Activated CD8-positive, alpha-beta memory T cell treated with anti-CD3 and anti-CD28 coated beads, Interleukin-2, amount 50 U/mL, for 1 hour (primary cell): ENCODE results near the gene GSTA4.
"Not testable (repeated sequence)": the region's sequence is repeated elsewhere in the genome, so short reads cannot be mapped to it uniquely, and the experiment has no call there.

Experiments
- DNase-seq: peaks from one replicate; pipeline ENCODE4 v3.0.0-alpha.2; 2020; ENCODE audit errors: extremely low read depth

GSTA4 gene

DNA sequence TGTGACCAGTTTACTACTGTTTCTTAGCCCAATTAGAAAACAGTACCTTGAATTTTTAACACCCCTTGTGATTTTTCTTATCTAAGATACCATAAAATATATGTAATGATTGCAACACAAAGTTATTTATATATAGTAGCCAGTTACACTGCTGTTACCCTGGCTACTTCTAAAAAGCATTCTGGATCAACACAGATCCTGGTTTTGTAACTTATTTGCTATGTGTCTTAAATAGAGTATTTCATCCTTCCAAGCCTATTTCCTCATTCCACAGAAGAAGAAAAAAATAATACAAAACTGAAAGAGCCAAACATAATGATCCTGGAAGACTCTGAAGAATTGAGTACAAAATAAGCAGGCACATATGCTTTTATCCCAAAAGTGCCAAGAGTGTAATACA is 19.0 kb upstream of the GSTA4 start:
- DNase-seq, result no peak

DNA sequence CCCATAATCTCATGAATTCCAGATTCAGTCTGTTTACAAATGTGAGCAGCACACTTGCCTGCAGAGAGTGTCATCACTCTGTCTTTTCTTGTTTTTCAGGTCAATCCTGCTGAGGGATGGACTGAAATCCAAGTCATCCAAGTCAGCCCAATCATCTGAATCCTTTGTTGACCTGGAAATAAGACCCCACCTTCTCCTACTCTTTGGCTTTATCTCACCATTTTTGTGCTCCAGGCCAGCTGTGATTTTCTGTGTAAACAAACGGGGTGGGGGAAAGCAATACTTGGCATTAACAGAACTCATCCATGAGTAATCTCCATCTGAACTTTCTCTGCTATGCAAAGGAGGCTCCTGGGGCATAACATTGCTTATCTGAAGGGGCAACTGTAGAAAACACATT is 16.9 kb upstream of the GSTA4 start:
- DNase-seq, result no peak

DNA sequence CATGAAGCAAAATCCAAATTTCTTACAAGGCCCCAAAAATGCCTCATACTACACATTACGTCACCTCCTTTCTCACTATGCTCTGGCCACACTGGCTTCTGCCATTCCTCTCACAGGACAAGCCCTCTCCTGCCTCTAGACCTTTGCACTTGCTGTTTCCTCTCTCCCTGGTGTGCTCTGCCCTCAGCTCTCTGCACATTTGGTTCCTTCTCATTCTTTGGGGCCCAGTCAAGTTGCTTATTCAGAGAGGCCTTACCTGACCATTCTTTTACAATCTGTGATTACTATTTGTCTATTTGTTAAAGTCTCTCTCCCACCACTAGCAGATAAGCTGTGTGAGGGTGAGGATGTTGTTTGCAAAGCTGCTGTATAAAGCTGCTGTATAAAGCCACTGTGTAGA is 15.4 kb upstream of the GSTA4 start:
- DNase-seq, result no peak

DNA sequence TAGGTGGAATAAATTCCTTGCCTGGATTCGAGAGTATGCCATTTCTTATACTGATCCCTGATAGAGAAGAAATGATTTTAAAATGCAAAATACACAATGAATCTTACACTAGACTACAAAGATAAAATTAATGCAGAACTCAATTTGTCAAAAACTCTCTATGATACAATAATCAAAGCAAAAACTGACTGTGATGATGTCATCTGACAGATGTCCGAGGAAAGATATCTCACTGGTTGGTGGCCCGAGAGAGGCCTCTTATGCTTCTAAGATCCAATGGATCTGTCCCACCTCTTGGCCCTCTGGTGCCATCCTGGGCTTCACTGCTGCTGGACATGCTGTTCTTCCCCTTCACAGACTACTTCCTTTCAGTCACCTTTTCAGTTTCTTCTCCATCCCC is 14.4 kb upstream of the GSTA4 start:
- no peak for DNase-seq

DNA sequence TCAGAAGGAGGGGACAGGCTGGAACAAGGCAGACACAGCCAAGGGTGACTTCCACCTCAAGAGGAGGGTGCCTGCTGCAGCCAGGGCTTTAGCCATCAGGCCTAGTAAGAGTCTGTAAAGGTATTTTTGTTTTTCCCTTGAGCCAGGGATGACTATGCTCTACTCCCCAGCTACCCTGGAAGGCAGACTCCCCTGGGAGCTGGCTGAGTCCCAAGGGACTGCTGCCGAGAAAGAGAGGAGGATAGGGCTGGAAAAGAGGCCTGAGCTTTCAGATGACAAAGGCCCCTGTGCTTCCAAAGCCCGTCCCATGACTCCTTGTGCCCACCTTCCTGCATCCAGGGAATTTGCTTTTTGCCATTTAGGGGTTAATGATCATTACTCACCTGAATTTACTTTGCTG is 14.0 kb upstream of the GSTA4 start:
- DNase-seq, result no peak

DNA sequence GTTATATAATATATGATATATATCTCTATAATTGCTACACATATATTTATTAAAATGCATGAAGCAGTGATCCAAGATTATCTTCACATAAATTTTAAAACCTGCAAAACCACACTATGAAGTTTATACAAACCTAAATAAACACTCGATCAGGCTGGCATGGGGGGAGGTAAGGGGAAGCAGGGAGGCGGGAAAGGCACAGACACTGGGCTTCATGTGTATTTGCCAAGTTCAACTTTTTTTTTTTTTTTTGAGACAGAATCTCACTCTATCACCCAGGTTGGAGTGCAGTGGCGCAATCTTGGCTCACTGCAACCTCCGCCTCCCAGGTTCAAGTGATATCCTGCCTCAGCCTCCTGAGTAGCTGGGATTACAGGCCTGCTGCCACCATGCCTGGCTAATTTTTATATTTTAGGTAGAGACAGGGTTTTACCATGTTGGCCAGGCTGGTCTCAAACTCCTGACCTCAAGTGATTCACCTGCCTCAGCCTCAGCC is 13.2 kb upstream of the GSTA4 start:
- not testable (repeated sequence) for DNase-seq

DNA sequence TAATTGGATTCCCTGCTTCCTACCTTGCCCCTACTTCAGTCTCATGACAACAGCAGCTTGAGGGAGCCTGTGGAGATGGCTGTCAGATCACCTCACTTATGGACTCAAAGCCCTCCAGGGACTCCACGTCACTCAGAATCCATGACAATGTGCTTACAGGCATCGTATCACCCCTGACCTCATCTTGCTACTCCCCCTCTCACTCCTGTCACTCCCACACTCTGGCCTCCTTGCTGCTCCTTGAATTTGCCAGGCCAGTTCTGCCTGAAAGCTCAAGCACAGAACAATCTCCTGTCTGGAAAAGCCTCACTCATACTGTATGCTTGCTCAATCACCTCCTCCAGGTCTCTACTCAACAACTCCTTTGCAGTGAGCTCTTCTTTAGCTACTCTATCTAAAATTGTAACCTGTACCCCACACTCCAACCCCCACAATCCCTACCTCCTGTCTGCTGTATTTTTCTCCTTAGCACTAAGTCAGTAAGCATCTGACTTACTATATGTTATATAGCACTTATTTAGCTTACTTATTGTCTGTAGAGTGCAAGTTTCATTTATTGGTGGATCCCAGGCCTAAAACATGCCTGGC is 10.7 kb upstream of the GSTA4 start:
- DNase-seq, result no peak

DNA sequence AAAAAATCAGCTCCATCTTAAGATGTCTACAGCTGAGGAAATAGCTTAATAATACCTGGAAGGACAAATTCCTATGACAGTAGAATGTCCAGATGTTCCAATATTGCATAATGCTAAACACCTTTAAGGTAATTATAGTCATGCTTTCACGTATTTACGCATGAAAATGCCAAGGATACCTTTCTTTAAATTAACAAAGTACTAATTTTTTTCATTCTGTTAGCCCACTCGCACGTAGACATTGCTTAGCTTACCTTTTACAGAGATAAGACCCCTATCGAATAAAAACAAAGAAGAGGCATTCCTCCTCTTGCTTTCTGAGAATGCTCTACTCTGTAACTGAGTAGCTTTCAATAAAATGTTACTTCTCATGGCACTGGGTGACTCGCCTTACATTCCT is 4.4 kb upstream of the GSTA4 start:
- no peak for DNase-seq

DNA sequence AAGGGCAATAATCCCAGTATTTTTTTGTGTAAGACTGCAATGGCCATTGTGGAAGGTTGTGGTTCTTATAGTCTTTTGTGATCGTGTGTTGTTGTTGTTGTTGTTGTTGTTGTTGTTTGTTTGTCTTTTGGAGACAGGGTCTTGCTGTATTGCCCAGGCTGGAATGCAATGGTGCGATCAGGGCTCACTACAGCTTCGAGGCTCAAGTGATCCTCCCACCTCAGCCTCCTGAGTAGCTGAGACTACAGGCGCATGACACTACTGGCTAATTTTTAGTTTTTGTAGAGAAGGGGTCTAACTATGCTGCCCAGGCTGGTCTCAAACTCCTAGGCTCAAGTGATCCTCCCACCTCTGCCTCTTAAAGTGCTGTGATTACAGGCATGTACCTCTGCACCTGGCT is 3.5 kb upstream of the GSTA4 start:
- no peak for DNase-seq

DNA sequence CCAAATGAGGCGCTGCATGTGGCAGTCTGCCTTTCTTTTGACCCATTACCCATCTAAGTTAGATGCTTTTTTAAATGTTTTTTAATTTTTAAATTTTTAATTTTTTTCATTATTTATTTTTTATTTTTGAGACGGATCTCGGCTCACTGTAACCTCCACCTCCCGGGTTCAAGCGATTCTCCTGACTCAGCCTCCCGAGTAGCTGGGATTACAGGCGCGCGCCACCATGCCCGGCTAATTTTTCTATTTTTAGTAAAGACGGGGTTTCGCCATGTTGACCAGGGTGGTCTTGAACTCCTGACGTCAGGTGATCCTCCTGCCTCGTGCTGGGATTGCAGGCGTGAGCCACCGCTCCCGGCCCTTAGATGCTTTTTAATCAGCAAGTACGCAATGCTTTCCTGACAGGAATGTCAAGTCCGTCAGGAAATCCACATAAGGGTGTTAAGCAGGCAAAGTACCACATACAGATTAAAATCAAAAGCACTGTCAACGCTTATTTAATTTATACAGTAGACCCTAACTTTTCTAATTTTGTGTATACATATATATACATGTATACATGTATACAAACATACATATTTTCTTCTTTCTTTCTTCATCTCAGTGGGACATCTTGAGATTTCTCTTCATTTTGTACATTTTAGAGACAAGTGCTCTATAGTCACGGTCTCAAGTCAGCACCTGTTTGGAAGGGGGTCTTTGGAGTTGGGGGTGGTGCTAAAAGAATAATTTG is 995 bp upstream of the GSTA4 start:
- DNase-seq, result no peak

DNA sequence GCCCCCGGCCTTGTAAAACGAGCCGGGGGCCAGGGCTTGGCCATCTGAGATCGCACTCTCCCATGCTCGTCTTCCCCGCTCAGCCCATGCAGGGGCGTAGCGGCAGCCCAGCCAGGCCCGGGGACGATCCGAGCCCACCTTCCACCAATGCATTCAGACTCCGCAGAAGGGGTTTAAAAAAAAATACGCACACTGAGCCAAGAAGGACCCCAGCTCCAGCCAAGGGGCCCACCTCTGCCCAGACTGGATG is 320 bp downstream of the GSTA4 start:
- no peak for DNase-seq

DNA sequence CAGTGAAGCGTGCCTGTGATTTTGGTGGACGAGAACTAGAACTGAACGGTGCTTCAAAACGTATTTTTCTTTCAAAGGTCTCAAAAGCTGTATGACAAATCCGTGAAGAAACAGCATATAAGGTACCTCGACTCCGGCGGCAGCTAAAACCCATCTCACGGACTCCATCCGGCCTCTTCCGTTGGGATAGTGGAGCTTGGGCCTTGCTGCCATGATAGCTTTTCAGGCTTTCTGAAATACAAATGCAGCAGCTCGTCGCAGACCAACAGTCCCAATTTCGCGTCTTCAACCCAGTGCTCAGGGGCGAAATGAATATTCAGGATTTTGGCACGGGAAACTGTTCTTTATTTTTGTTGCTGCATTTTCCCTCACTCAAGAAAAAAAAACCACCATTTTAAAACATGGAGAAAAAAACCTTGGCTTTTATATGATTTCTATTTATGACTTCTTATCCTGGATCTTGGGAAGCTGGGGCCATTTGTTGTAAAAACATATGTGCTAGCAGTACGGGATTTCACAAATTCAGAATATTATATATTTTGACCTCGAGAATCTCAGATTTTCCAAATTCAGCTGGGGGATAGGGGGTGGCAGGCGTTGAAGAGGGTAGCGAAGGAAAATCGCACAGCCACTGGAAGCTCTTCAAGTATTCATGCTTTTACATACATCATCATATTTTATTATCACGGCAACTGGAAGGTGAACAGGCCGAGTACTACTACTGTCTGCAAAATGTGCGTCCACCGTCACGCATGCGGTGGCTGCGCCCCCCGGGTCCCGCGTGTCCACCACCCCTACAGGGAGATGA is 849 bp downstream of the GSTA4 start:
- no peak for DNase-seq

DNA sequence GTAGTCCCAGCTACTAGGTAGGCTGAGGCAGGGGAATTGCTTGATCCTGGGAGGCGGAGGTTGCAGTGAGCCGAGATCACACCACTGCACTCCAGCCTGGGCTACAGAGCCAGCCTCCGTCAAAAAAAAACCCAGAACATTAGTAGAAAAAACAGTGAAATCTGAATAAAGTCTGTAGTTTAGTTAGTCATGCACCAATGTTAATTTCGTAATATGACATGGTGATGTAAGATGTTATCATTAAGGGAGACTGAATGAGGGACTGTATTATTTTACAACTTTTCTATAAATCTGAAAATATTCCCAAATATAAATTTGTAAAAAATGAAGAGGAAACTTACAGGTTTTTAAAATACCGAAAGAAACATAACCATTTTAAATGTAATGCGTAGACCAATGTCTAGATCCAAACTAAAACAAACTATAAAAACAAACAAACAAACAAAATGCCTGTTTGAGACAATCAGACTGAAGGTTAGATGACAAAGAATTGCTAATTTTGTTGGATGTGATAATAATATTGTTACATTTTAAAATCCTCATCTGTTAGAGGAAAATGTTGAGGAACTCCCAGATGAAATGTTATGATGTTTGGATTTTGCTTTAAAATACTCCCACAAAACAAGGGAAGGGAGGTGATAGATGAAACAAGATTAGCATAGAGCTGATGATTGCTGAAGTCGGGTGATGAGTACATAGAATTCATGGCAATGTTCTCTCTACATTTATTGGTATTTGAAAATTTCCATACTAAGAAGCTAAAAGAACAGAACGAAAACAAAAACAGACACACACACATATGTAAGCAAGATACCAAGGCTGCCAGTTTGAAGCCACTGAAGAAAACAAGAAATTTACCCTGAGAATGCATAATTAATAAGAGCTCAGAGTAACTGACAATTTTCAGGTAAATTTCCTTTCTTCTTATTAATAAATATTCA is 1.8 kb downstream of the GSTA4 start:
- no peak for DNase-seq

DNA sequence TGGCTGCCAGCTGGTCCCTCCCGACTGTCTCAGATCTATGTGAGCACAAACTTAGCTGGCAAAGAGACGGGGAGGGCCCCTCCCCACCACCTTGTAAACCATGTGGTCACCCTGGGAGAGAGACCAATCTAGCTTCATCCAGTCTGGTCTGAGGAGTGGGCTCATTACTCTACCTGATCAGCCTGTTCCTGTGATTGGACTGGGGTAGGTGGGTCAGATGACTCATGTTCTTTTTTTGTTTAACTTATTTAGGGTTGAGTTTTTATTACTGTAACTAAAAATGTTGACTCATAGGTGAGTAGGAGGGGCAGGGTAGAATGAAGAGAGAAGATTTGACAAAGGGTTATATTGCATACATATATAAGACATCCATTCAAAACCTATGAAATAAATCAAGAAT is 4.7 kb downstream of the GSTA4 start:
- no peak for DNase-seq

DNA sequence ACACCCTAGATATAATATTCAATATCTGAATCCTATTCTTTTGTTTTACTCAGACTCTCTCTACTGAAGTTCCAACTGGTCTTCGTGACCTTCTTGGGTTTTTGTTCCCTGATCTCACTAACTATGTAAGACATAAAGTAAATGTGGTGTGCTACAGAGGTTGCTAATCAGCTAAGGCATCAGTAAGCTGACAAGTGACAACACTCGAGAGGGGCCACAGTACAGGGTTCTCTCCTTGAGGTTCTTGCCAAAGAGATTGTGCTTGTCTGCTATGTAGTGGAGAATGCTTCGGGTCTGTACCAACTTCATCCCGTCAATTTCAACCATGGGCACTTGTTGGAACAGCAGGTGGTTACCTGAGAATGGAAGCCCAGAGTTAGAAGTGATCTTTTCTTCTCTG is 9.9 kb downstream of the GSTA4 start:
- no peak for DNase-seq

DNA sequence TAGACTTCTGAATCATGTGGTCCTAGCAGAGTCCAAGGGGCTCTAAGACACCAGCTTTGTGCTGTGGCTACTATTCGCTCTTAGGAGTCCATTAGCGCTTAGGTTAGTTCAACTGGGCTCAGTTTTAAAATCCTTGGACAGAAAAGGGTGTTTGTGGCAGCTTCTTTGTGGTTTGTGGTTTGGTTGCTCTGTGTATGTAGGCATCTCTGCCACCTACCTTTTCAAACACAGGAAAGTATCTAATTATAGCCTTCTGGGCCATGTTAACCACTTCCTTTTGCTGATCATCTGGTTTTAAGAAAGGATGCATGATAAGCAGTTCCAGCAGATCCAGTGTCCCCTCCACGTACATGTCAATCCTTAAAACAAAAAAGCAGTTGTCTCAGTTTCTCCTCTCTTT is 10.8 kb downstream of the GSTA4 start:
- no peak for DNase-seq

DNA sequence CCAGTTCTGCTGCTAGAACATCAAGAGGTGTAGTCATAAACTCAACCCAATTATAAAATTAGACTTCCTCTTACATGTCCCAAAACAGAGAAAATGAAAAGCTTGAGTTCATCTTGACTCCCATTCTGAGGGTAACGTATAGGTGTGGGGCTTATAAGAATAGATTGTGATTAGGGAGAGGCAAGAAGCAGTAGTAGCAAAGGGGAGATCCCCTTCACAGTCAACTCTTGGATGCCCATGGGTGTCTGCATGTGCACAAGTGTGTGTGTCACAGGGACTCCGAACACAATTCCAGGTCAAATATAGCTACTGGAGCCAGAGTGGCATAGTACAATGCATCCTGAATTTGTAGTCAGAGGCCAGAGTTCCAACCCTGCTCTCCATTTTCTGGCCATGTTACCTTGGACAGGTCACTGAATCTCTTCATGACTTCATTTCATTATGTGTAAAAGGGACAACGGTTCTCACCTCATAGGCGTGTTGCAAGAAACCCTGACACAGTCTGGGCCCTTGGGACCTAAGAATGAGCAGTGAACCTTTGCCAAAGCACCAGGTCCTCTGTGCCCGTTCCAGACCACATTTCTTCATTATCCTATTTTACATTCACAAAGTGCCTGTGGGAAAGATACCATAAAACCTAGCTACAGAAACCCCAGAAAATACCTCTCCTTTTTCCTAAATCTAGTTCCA is 11.8 kb downstream of the GSTA4 start:
- DNase-seq, result no peak

DNA sequence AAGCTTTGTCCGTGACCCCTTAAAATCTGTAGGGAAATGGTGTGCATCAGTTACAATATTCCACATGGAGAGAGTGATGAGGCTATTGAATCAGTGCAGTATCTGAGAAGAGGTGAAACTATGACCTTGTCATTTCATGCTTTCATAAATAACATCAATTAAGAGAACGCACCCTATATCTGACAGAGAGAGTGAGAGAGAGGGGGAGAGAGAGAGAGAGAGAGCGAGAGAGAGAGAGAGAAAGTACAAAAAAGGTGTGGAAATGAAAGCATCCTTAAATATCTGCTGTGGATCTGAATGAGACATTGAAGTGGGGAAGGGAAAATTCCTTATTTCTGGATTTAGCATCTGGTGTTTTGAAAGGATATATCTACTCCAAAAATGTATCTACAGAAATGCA is 12.4 kb downstream of the GSTA4 start:
- no peak for DNase-seq

DNA sequence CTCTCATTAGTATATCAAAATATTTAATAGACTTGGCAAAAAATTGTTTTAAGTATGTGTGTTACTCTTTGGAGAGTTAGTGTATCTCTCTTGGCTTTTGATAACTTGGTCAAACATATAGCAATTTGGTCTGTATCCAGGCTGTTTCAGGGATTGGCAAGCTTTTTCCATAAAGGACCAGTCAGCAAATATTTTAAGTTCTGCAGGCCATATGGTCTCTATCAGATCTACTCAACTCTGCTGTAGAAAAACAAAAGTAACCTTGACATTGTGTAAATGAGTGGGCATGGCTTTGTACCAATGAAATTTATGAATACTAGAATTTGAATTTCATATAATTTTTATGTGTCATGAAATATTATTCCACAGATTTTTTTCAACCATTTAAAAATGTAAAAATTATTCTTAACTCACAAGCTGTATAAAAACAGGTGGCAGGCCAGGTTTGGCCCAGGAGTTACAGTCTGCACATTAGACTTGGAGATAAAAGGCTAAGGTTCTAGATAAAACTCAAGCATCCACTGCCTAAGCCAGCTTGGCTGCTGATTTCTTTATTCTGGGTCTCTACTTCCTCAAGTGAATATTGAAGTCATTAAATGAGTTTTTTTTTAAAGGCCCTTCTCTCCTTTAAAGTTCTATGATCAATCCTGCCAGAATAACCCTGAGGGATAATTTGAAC is 13.7 kb downstream of the GSTA4 start:
- DNase-seq, result no peak

DNA sequence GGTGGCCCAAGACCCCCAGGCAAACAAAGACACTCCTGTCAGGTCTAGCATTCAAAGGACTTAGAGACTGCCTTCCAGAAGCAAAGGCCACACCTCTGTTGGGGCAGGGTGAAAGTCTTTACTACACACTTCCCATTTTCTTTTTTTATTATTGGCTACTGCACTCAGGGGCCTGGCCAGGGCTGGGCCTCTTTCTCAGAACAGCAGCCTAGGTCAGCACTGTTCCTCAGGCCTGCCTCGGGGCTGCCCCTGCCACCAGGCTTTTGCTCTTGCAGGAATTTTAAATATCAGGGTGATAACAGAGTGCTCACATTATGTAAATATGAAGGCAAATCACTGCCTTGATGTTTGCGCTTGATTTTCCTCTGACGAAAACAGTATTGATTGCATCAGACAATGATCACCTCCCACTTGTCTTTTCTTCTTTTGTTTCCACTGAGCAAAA is 18.5 kb downstream of the GSTA4 start:
- no peak for DNase-seq

DNA sequence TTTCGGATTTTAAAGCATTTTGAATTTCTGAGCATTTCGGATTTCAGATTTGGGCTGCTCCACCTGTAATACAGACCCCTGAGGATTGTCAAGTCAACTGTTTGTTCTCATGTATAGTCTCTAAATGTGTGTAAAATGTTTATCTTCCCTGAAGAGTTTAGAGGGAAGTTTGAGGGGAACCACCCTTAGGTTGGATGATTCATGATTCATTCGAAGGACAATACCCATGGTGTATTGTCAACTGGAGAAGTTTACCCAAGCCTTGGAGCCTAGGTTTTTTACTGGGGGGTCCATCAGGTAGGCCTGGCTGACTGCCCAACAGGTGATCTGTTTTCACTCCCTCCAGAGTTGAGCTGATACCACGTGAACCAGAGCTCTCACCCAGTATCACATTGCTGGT is 18.9 kb downstream of the GSTA4 start:
- no peak for DNase-seq
